Measurements from ENCODE around the gene PPFIA1. TPM values are rescaled to one million over a fixed set of nuclear protein-coding genes. Genes with fewer than 3 reads are reported as not detected.

Gene PPFIA1
- total and polyA plus RNA-seq, 2 donors (not counting 1 experiment from before 2014, with no cell fraction given): 38.8 to 39.8 TPM

DNA sequence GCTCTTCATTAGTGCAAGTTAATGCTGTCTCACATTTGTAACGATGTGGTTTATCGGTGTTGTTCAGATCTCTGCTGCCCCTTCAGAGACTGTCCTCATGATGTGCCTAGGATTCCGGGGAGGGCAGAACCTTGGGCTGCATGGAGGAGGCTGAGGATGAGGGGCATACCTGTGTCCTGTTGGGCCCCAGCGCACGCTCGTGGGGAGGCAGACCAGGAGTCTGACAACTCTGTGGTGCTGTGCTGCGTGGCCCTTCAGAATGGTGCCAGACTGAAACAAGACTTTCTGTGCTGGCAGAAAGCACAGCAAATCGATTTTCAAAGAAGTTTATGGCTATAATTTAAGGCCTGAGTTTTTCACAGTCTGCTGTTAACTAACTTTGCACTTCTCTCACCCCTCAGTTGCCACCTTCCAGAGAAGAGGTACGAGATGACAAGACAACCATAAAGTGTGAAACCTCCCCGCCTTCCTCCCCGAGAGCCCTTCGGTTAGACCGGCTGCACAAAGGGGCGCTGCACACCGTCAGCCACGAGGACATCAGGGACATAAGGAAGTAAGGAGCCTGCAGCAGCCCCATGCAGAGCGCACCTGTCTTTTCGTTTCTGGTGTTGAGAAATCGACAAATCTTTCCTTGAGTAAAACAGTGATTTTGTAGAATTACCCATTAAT is 83.5 kb downstream of the PPFIA1 start:
- H3K36me3 ChIP-seq (ENCODE audit: control insufficient read depth, insufficient read depth, low read length): peaks cover 11% of the 10 kb centered on the region
- no peak for DNase-seq (ENCODE audit: low read depth in 2 of 2)

DNA sequence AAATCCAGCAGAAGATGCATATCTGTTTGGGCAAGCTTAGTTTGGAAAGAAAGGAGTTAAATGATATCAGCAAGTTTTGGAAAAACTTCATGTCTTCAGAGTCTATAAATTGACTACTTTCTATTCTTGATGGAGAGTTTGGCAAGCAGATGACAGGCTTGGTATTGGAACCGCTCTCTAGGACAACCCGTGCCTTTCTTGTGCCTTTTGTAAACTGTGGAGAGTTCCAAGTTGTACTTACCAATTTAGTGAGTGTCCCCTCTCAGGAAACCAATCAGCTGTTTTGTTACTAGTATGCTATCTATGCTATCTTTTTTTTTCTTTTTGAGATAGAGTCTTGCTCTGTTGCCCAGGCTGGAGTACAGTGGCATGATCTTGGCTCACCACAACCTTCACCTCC is 84.1 kb downstream of the PPFIA1 start:
- H3K79me2 ChIP-seq (ENCODE audit: control insufficient read depth, insufficient read depth, low read length): no peaks in the 10 kb centered on the region
- DNase-seq (ENCODE audit: low read depth in 2 of 2): no peak

More for the DNA sequence above, 83.5 kb downstream of the PPFIA1 start:
- Histone ChIP-seq H3K27ac (ENCODE audit: insufficient read depth, low read length) (no peak overlapping the region), H3K4me2 (ENCODE audit: extremely low read depth, insufficient read depth, low read length) (no peak overlapping the region), H3K4me3 (replicated peaks in 1 of 4; ENCODE audit: control extremely low read depth in 1 of 4, insufficient read depth in 1 of 4, low read depth in 3 of 4, low read length in 4 of 4) (no peak overlapping the region), H3K9ac (ENCODE audit: insufficient read depth, low read length) (no peak overlapping the region), H3K9me3 (ENCODE audit: control insufficient read depth, insufficient read depth, low read depth, low read length) (no peaks in the 10 kb centered on the region), H3K79me2 (ENCODE audit: control insufficient read depth, insufficient read depth, low read length) (no peaks in the 10 kb centered on the region), H3K27me3 (ENCODE audit: control insufficient read depth, insufficient read depth, low read length) (no peaks in the 10 kb centered on the region), H2AFZ (ENCODE audit: low read length) (no peak overlapping the region), H4K20me1 (ENCODE audit: control insufficient read depth, extremely low read depth, insufficient read depth, low read length) (no peaks in the 10 kb centered on the region), H3K4me1 (ENCODE audit: control insufficient read depth, extremely low read depth, insufficient read depth, low read length) (no peaks in the 10 kb centered on the region)
- TF ChIP-seq, protein P1, sequence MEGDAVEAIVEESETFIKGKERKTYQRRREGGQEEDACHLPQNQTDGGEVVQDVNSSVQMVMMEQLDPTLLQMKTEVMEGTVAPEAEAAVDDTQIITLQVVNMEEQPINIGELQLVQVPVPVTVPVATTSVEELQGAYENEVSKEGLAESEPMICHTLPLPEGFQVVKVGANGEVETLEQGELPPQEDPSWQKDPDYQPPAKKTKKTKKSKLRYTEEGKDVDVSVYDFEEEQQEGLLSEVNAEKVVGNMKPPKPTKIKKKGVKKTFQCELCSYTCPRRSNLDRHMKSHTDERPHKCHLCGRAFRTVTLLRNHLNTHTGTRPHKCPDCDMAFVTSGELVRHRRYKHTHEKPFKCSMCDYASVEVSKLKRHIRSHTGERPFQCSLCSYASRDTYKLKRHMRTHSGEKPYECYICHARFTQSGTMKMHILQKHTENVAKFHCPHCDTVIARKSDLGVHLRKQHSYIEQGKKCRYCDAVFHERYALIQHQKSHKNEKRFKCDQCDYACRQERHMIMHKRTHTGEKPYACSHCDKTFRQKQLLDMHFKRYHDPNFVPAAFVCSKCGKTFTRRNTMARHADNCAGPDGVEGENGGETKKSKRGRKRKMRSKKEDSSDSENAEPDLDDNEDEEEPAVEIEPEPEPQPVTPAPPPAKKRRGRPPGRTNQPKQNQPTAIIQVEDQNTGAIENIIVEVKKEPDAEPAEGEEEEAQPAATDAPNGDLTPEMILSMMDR (conservative IDR thresholded peaks at IDR 0.05 in 1 of 2, IDR thresholded peaks at IDR 0.05 in 1 of 2; ENCODE audit: low read depth in 1 of 2, low read length in 2 of 2): no peak
- no peak for TF ChIP-seq EZH2 (IDR thresholded peaks at IDR 0.05; ENCODE audit: low read length, missing control alignments)

DNA sequence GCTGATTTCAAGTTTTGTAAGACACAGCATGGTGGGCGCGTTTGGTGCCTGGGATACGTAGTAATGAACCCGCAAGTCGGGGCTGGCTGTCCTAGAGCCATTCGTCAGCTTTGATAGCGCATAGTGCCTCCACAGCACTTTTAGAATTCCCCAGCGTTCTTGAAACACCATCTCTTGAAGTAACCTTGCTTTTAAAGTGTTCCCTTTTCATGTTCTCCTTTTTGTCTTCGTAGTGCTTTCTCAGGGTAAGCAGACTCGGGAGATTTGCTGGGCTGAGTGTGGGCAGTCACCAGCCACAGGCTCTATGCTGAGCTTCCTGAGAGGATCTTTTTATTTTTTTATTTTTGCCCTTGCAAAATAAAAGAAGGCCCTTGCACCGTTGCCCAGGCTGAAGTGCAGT is 88.3 kb downstream of the PPFIA1 start:
- peaks cover 17% of the 10 kb centered on the region for H3K36me3 ChIP-seq (ENCODE audit: control insufficient read depth, insufficient read depth, low read length)

More for the DNA sequence above, 84.1 kb downstream of the PPFIA1 start:
- H3K36me3 ChIP-seq (ENCODE audit: control insufficient read depth, insufficient read depth, low read length): peaks cover 11% of the 10 kb centered on the region
- no peak overlapping the region for H3K9ac ChIP-seq (ENCODE audit: insufficient read depth, low read length)
- H2AFZ ChIP-seq (ENCODE audit: low read length): no peak overlapping the region
- H3K27me3 ChIP-seq (ENCODE audit: control insufficient read depth, insufficient read depth, low read length): no peaks in the 10 kb centered on the region
- H3K4me1 ChIP-seq (ENCODE audit: control insufficient read depth, extremely low read depth, insufficient read depth, low read length): no peaks in the 10 kb centered on the region
- TF ChIP-seq EZH2 (IDR thresholded peaks at IDR 0.05; ENCODE audit: low read length, missing control alignments): no peak
- TF ChIP-seq, protein P1 (conservative IDR thresholded peaks at IDR 0.05 in 1 of 2, IDR thresholded peaks at IDR 0.05 in 1 of 2; ENCODE audit: low read depth in 1 of 2, low read length in 2 of 2): no peak
- no peaks in the 10 kb centered on the region for H3K9me3 ChIP-seq (ENCODE audit: control insufficient read depth, insufficient read depth, low read depth, low read length)
- H3K4me3 ChIP-seq (replicated peaks in 1 of 4; ENCODE audit: control extremely low read depth in 1 of 4, insufficient read depth in 1 of 4, low read depth in 3 of 4, low read length in 4 of 4): no peak overlapping the region
- H3K27ac ChIP-seq (ENCODE audit: insufficient read depth, low read length): no peak overlapping the region
- no peak overlapping the region for H3K4me2 ChIP-seq (ENCODE audit: extremely low read depth, insufficient read depth, low read length)
- H4K20me1 ChIP-seq (ENCODE audit: control insufficient read depth, extremely low read depth, insufficient read depth, low read length): no peaks in the 10 kb centered on the region

More for the DNA sequence above, 88.3 kb downstream of the PPFIA1 start:
- no peak overlapping the region for H3K4me2 ChIP-seq (ENCODE audit: extremely low read depth, insufficient read depth, low read length)
- H3K9me3 ChIP-seq (ENCODE audit: control insufficient read depth, insufficient read depth, low read depth, low read length): no peaks in the 10 kb centered on the region
- no peaks in the 10 kb centered on the region for H3K27me3 ChIP-seq (ENCODE audit: control insufficient read depth, insufficient read depth, low read length)
- H4K20me1 ChIP-seq (ENCODE audit: control insufficient read depth, extremely low read depth, insufficient read depth, low read length): no peaks in the 10 kb centered on the region
- no peaks in the 10 kb centered on the region for H3K79me2 ChIP-seq (ENCODE audit: control insufficient read depth, insufficient read depth, low read length)
- no peak for DNase-seq (ENCODE audit: low read depth in 2 of 2)
- H3K27ac ChIP-seq (ENCODE audit: insufficient read depth, low read length): no peak overlapping the region
- no peak overlapping the region for H3K9ac ChIP-seq (ENCODE audit: insufficient read depth, low read length)
- H3K4me3 ChIP-seq (replicated peaks in 1 of 4; ENCODE audit: control extremely low read depth in 1 of 4, insufficient read depth in 1 of 4, low read depth in 3 of 4, low read length in 4 of 4): no peak overlapping the region
- H2AFZ ChIP-seq (ENCODE audit: low read length): no peak overlapping the region
- no peak for TF ChIP-seq EZH2 (IDR thresholded peaks at IDR 0.05; ENCODE audit: low read length, missing control alignments)
- TF ChIP-seq, protein P1 (conservative IDR thresholded peaks at IDR 0.05 in 1 of 2, IDR thresholded peaks at IDR 0.05 in 1 of 2; ENCODE audit: low read depth in 1 of 2, low read length in 2 of 2): no peak
- H3K4me1 ChIP-seq (ENCODE audit: control insufficient read depth, extremely low read depth, insufficient read depth, low read length): no peaks in the 10 kb centered on the region
